A673 (cell line): ENCODE results near the gene PANX2.

Experiments
- CTCF ChIP-seq: fragments of 300-800, 200-600 bp; sonication (generic); conservative IDR thresholded peaks from 2 replicates; pipeline ENCODE4 v1.5.1; 2017; ENCODE audit warnings: low read depth, mild to moderate bottlenecking, antibody characterized with exemption, low read length, moderate library complexity, mixed read lengths
- EZH2 ChIP-seq: fragments of 200-600 bp; sonication (generic); IDR thresholded peaks from 2 replicates; pipeline ENCODE4 v1.6.1; 2017; ENCODE audit warnings: borderline replicate concordance, low read depth, mild to moderate bottlenecking, mixed read lengths, antibody characterized with exemption, low read length; ENCODE audit not compliant: poor library complexity, severe bottlenecking

GRCh38 chr22:50183141-50183971 is 12.8 kb downstream of the PANX2 start:
- TF ChIP-seq CTCF (no peak), EZH2 (no peak)
